Measurements from ENCODE around the gene HEPH.
"Not testable (repeated sequence)": the region's sequence is repeated elsewhere in the genome, so short reads cannot be mapped to it uniquely, and the experiment has no call there.

The HEPH gene

DNA sequence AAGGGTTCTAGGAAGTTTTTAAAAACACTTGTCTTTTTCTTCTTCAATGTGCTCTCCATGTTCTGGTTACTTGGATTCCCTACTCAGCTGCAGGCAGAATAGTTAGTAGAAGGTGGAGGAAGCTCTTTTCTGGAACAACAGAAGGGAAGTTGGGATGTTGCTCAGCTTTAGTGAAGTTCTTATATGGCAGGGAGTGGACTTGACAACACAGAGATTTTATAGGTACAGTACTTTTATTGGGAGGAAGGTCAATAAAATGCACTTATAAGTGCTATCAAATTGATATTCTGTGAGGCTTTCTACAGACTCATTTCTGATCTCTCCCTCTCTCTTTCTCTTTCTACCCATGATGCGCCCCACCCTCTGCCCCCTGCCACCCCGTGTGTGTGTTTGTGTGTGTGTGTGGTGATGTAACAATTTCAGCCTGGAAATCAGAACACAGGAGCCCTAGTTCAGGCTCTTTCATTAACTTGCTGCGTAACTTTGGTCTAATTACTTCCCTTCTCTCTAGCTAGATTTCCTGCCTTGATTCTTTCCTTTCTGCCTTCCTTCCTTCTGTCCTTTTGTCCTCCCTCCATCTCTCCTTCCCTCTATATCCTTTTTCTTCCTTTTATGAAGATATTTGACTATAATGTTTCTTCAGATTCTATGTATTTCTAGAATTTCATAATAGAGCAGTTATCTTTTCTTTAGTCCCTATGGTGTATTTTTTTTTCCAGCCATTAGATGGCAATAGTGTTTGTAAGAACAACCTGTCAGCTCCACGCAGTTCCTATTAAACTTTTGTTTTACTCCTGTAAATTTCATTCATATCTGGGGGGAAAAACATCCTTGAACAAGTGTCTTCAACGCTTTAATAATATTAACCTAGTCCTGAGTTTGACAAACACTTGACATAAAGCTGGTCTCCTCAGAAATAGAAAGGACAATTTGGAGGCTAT lies 37.1 kb downstream of the HEPH start:
- no peak for DNase-seq (ENCODE audit: low spot score)

- DNase-seq (ENCODE audit: low spot score), result no peak
These were observed 39.1 kb downstream of the HEPH start for GRCh38 chrX:66203114-66203513.

GRCh38 chrX:66221856-66222255 lies 57.8 kb downstream of the HEPH start:
- no peak for DNase-seq (ENCODE audit: low spot score)

- no peak for DNase-seq (ENCODE audit: low spot score)
These were observed 68.2 kb downstream of the HEPH start for GRCh38 chrX:66232296-66232695.

DNA sequence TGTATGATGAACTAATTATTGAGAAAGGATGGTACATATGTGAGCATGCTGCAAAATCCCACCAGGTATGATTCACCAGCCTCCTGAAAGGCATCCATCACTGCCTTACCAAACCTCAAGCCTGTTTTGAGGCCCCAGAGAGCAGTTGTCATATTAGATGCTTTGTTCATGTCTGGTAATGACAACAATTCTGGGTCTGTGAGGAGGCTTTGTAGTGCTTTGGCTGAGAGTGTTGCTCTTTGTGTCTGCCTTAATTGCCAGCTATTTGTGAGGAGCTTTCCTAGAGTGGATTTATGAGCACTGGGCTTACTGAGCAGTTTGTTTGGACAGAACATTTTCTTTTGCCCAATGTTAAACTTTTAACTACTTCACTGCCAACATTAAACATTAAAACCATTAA lies 69.2 kb downstream of the HEPH start:
- no peak for DNase-seq (ENCODE audit: low spot score)

DNA sequence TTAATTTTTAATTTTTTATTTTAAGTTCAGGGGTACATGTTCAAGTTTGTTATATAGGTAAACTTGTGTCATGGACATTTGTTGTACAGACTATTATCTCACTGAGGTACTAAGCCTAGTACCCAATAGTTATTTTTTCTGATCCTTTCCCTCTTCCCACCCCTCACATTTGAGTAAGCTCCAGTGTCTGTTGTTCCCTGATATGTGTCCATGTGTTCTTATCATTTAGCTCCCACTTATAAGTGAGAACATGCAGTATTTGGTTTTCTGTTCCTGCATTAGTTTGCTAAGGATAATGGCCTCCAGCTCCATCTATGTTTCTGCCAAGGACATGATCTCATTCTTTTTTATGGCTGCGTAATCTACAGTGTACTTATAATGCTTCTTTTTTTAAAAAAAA lies 69.9 kb downstream of the HEPH start:
- not testable (repeated sequence) for DNase-seq (ENCODE audit: low spot score)

GRCh38 chrX:66255359-66255967 lies 91.4 kb downstream of the HEPH start:
- no peak for DNase-seq (ENCODE audit: low spot score)

GRCh38 chrX:66262807-66263206 lies 98.8 kb downstream of the HEPH start:
- DNase-seq (ENCODE audit: low spot score), result no peak

Measured in left forelimb (tissue), 1 donor.